ENCODE data around the gene TBC1D22A. TPM values are rescaled to one million over a fixed set of nuclear protein-coding genes. Genes with fewer than 3 reads are reported as not detected.

TBC1D22A gene
- total and polyA plus RNA-seq, 9 of the 15 experiments (the other 6 are each of a cell fraction or from before 2014, with no cell fraction given): 0.20 to 11.5 (median 5.2) TPM

GRCh38 chr22:46795845-46796565, 33.6 kb downstream of the TBC1D22A start:
- H3K27me3 ChIP-seq (ENCODE audit: control insufficient read depth in 2 of 2, insufficient read depth in 2 of 2, low read length in 2 of 2): no peaks in the 10 kb centered on the region
- POLR2A ChIA-PET: no interaction called here
- no peak overlapping the region for H3K4me2 ChIP-seq (ENCODE audit: insufficient read depth, low read length)
- intact Hi-C loops (cut with micrococcal nuclease): no loop called here
- H3K9me3 ChIP-seq (replicated peaks; ENCODE audit: control insufficient read depth, insufficient read depth, low read depth, low read length): no peaks in the 10 kb centered on the region
- H3K4me1 ChIP-seq (replicated peaks in 1 of 2; ENCODE audit: control insufficient read depth in 2 of 2, insufficient read depth in 2 of 2, low read length in 2 of 2): peaks cover 0 to 15% of the 10 kb centered on the region in 2 experiments; a peak in 3 of 5 replicates
- no TSS peak for BruUV-seq (replicated peaks)
- CTCF ChIA-PET (ENCODE audit: low intra/inter-chr PET ratio): no interaction called here
- H2AFZ ChIP-seq (ENCODE audit: low read depth, low read length): no peak overlapping the region
- H3K79me2 ChIP-seq (ENCODE audit: control insufficient read depth, insufficient read depth, low read length): no peaks in the 10 kb centered on the region
- H3K27ac ChIP-seq (ENCODE audit: extremely low read depth, low read depth, low read length): no peak overlapping the region
- ATAC-seq: no peak
- DNase-seq (ENCODE audit: extremely low read depth in 1 of 4, low spot score in 3 of 4): no peak
- H3K9me1 ChIP-seq (ENCODE audit: control insufficient read depth, insufficient read depth, low read length): no peaks in the 10 kb centered on the region
- 73% methylated on average over 4 of the region's 15 CpGs for WGBS (ENCODE audit: insufficient coverage, low coverage, missing lambda C conversion rate)
- H3K36me3 ChIP-seq (ENCODE audit: control insufficient read depth, insufficient read depth, low read length): peaks cover 34% of the 10 kb centered on the region; the same call in 2 of the 3 replicates
- in situ Hi-C loops (cut with MboI): no loop called here
- H3K4me3 ChIP-seq: no peak overlapping the region
- FAIRE-seq: no peak
- 0 out of 2 replicates have a peak, but pooled peaks cover 3% of the 10 kb centered on the region for H4K20me1 ChIP-seq (replicated peaks; ENCODE audit: control insufficient read depth, insufficient read depth, low read length)
- no peak overlapping the region; a peak in 1 of 4 replicates for H3K9ac ChIP-seq (ENCODE audit: insufficient read depth in 1 of 2, low read depth in 2 of 2, low read length in 2 of 2)
- no peak for TF ChIP-seq TOE1 (IDR thresholded peaks at IDR 0.05; ENCODE audit: borderline replicate concordance)
- TF ChIP-seq TOE1 (CRISPR knock-in tag; IDR thresholded peaks at IDR 0.05; ENCODE audit: borderline replicate concordance, low read depth): no peak
- TF ChIP-seq MGA (IDR thresholded peaks at IDR 0.05): no peak

Measured in K562 (cell line).